ENCODE results near the gene SAMD14.

DNA sequence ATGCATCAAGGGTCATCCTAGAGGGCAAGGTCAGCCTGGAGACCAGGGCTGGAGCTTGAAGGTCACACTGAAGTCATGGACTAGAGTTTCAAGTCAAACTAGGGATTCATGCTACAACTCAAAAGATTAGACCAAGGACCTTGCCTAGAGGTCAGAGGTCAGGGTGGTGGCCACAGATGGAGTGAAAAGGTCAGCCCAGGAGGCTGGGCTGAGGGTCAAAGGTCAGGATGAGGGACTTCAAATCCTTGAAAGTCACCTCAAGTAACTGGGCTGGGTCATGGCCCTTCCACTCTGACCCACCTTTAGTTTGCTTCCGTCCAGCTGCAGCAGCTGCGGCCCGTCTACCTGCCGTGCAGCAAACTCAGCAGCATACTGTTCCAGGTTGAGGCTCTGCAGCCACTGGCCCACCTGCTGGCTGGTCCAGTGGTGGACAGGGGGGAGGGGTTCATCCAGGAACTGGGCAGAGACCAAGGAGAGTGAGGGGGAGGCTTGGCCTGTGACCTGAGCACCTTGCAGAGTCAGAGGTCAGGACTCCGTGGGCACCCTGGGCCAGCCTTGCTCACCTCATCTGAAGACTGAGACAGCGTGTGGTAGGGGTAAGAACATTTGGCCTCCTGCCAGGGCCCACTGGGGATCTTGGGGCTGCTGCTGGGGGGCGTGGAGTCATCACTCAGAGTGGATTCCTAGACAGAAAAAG lies 16.2 kb downstream of the SAMD14 start:
- no peak for TF ChIP-seq POLR2A (IDR thresholded peaks at IDR 0.05)
- TF ChIP-seq, protein P1, sequence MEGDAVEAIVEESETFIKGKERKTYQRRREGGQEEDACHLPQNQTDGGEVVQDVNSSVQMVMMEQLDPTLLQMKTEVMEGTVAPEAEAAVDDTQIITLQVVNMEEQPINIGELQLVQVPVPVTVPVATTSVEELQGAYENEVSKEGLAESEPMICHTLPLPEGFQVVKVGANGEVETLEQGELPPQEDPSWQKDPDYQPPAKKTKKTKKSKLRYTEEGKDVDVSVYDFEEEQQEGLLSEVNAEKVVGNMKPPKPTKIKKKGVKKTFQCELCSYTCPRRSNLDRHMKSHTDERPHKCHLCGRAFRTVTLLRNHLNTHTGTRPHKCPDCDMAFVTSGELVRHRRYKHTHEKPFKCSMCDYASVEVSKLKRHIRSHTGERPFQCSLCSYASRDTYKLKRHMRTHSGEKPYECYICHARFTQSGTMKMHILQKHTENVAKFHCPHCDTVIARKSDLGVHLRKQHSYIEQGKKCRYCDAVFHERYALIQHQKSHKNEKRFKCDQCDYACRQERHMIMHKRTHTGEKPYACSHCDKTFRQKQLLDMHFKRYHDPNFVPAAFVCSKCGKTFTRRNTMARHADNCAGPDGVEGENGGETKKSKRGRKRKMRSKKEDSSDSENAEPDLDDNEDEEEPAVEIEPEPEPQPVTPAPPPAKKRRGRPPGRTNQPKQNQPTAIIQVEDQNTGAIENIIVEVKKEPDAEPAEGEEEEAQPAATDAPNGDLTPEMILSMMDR (IDR thresholded peaks at IDR 0.05), result no peak
